ENCODE data around the gene WNT3A. TPM values are rescaled to one million over a fixed set of nuclear protein-coding genes. Genes with fewer than 3 reads are reported as not detected.

WNT3A gene, protein sequence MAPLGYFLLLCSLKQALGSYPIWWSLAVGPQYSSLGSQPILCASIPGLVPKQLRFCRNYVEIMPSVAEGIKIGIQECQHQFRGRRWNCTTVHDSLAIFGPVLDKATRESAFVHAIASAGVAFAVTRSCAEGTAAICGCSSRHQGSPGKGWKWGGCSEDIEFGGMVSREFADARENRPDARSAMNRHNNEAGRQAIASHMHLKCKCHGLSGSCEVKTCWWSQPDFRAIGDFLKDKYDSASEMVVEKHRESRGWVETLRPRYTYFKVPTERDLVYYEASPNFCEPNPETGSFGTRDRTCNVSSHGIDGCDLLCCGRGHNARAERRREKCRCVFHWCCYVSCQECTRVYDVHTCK
- total RNA-seq (2014; rRNA removed; shearing (Covaris generic)) = not detected in 2 replicates

DNA sequence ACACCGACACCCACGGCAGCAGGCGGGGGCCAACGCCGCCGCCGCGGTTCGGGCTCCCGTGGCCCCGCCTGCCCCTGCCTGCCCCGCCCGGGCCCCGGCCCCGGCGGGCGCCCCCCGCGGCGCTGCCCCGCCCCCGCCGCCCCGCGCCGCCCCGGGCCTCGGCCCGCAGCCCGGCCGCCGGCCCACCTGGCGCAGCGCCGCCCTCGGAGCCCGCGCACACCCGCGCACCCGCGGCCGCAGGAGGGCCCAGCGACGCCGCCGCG is at the start of gene WNT3A:
TSS of gene WNT3A (plus strand) at position 213 of the 263 bp plus-strand sequence. CDS start 131 bp downstream, outside the sequence.

DNA sequence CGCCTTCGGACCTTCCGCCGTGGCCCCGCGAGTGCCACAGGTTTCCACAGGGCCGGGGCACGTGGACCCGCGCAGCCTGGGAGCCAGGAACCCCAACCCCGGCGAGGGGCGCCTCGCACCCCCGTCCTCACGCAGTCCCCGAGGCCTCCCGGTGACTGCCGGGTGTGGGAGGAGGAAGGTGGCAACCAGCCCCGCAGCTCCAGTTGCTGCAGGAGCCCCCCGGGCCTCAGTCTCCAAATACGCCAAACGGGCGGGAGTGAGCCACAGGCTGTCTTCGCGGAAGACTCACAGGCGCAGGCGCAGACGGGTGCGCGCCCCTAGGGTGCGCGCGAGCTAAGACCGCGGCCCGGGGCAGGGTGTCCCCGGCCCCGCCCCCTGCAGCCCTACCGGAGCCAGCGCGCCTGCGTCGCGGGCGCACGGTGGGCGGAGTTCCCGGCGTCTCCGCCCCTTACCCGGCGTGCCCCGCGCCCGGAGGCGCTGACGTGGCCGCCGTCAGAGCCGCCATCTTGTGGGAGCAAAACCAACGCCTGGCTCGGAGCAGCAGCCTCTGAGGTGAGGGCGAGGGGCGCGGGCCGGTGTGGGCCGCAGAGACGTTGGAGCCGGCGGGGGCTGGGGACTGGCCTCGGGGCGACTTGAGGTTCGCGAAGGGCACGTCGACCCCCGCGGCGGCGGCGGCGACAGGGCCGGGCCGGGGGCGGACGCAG is 75.6 kb downstream of the WNT3A start, which contains the start of gene ARF1:
TSS of gene ARF1 (plus strand) at position 495 of the 704 bp plus-strand sequence. CDS start 14,407 bp downstream, outside the sequence.

DNA sequence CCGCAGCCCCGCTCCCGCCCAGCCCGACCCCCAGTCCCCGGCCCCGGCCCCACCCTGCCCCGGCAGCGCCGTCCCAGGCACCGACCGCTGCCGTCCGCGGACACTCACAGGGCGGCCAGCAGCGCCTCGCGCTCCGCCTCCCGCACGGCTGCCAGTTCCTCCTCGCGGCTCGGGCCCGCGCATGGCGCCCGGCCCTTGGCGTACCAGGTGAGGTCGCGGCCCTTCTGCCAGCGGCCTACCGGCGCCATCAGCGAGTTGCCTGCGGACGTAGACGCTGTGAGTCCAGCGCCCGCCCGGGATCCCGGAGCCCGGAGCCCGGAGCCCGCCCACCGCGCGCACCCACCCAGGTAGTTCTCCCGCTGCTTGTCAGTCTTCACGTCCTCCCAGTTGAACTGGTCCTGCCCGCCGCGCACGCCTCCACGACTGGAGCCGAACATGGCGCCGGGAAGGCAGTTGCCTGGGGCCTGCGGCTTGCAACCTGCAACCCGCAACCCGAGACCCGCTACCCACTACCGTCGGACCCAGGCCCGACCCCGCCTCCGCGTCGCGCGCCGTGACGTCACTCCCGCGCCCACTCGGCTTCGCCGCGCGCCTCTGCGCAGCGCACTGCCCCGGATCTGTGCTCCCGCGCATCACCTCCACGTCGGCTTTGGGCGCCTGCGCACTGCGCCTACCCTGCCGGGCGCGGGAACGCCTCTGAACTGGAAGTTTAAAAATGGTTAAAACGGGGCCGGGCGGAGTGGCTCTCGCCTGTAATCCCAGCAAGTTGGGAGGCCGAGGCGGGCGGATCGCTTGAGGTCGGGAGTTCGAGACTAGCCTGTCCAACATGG is 96.2 kb downstream of the WNT3A start, which contains the start of gene C1orf35:
TSS of gene C1orf35 (minus strand) at position 535 of the 830 bp plus-strand sequence. CDS start at position 437, 98 bp downstream.

DNA sequence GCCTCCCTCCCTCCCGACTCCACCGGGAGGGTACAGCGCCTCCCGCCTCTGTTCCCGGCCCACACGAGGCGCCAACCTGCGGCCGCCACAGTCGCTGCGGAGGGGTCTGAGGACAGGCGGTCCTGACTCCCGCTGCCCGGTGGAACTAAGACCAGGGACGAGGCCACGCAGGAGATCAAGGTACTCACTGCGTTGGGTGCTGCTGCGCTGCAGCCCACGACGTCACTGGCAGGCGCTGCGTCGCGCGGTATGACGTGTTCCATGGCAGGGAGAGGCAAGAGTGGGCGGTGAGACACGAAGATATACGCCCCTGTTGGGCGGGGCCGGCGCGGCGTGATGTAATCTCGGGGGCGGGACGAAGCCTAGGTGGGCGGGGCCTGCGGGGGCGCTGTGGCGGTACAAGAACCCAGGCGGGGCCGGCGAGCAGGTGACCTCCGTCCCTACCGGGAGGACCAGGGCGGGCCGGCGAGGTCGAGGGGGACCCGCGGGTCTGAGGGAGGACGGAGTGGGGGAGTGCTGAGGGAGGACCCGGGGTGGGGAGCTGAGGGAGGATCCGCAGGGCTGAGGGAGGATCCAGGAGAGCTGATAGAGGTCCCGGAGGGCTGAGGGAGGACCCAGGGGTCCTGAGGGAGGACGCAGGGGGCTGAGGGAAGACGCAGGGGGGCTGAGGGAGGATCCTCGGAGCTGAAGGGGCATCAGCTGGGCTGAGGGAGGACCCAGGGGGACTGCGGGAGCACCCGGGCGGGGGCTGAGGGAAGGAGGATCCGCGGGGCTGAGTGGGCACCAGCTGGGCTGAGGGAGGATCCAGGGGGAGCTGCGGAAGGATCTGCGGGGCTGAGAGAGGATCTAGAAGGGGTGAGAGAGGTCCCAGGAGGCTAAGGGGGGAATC is 102.5 kb downstream of the WNT3A start, which contains the start of gene MRPL55:
TSS of gene MRPL55 (minus strand) at position 227 of the 889 bp plus-strand sequence. CDS start 1,039 bp downstream, outside the sequence.

Small RNA genes within 50 kb of the gene (small RNA-seq; reads per million reads assigned to genes)
- gene SEPT14P17 = not detected

Other genes starting within 250 kb of the WNT3A start
- not detected in 2 replicates for gene PRSS38, start 191.3 kb upstream of the WNT3A start, total RNA-seq (2014; rRNA removed; shearing (Covaris generic))
- gene WNT9A, start 59.1 kb upstream of the WNT3A start, total RNA-seq (2014; rRNA removed; shearing (Covaris generic)) = 0.72 and 0.83 TPM in 2 replicates
- 259 and 295 TPM in 2 replicates for gene ARF1, start 75.7 kb downstream of the WNT3A start, total RNA-seq (2014; rRNA removed; shearing (Covaris generic))
- gene C1orf35, start 96.3 kb downstream of the WNT3A start, total RNA-seq (2014; rRNA removed; shearing (Covaris generic)) = 32.0 and 34.4 TPM in 2 replicates
- 121 and 136 TPM in 2 replicates for gene MRPL55, start 102.3 kb downstream of the WNT3A start, total RNA-seq (2014; rRNA removed; shearing (Covaris generic))
- 342 and 456 TPM in 2 replicates for gene GUK1, start 133.3 kb downstream of the WNT3A start, total RNA-seq (2014; rRNA removed; shearing (Covaris generic))
- gene GJC2, start 142.9 kb downstream of the WNT3A start, total RNA-seq (2014; rRNA removed; shearing (Covaris generic)) = 3.1 and 3.3 TPM in 2 replicates
- 9.6 and 10.7 TPM in 2 replicates for gene IBA57, start 158.8 kb downstream of the WNT3A start, total RNA-seq (2014; rRNA removed; shearing (Covaris generic))
- 3.3 and 3.6 TPM in 2 replicates for gene OBSCN, start 201.0 kb downstream of the WNT3A start, total RNA-seq (2014; rRNA removed; shearing (Covaris generic))

All from A375 (cell line).